ENCODE measurements around the gene EIF2AK3. TPM values are rescaled to one million over a fixed set of nuclear protein-coding genes. Genes with fewer than 3 reads are reported as not detected.

Gene EIF2AK3
- polyA plus RNA-seq, 3 donors, result 2.0 to 6.6 (median 2.3) TPM

GRCh38 chr2:88545118-88545517, 82.1 kb downstream of the EIF2AK3 start:
- Histone ChIP-seq H3K9me3 (replicated peaks in 1 of 2; ENCODE audit: control insufficient read depth in 1 of 2, insufficient read depth in 1 of 2, low read length in 2 of 2) (peaks cover 0 to 6% of the 10 kb centered on the region in 2 donors), H3K4me1 (ENCODE audit: control insufficient read depth in 1 of 2, insufficient read depth in 2 of 2, low read length in 2 of 2) (no peaks in the 10 kb centered on the region), H3K4me2 (replicated peaks; ENCODE audit: extremely low read depth, low read length, poor library complexity, severe bottlenecking) (no peak overlapping the region), H3K9ac (ENCODE audit: insufficient read depth, low read length, poor library complexity, severe bottlenecking) (no peak overlapping the region), H2AFZ (ENCODE audit: insufficient read depth, low read depth, low read length, poor library complexity, severe bottlenecking) (no peak overlapping the region), H3K36me3 (replicated peaks in 1 of 2; ENCODE audit: control insufficient read depth in 1 of 2, insufficient read depth in 2 of 2, low read length in 2 of 2) (no peaks in the 10 kb centered on the region), H3K27me3 (ENCODE audit: control insufficient read depth in 2 of 2, insufficient read depth in 2 of 2, low read length in 2 of 2) (peaks cover 10 to 19% of the 10 kb centered on the region in 2 donors), H3K79me2 (ENCODE audit: insufficient read depth, low read length) (no peaks in the 10 kb centered on the region), H3K27ac (ENCODE audit: low read depth in 1 of 2, low read length in 2 of 2) (no peak overlapping the region), H3K4me3 (replicated peaks in 1 of 3; ENCODE audit: low read depth in 2 of 3, low read length in 3 of 3) (no peak overlapping the region), H4K20me1 (ENCODE audit: insufficient read depth, low read length) (no peaks in the 10 kb centered on the region)
- H3K27me3 Mint-ChIP-seq (ENCODE audit: low read depth in 3 of 3), result peaks cover 20 to 32% (median 26%) of the 10 kb centered on the region in 3 donors
- intact Hi-C loops (cut with micrococcal nuclease), result no loop called here
- no peak overlapping the region for H3K27ac Mint-ChIP-seq
- H3K4me1 Mint-ChIP-seq, result peaks cover 5% of the 10 kb centered on the region
- H3K9me3 Mint-ChIP-seq, result peaks cover 0 to 18% (median 4%) of the 10 kb centered on the region in 7 donors
- H3K36me3 Mint-ChIP-seq, result peaks cover 0 to 2% of the 10 kb centered on the region in 2 donors
- WGBS (ENCODE audit: insufficient coverage), result 96% methylated on average over 3 of the region's 5 CpGs
- TF ChIP-seq CTCF (IDR thresholded peaks at IDR 0.05), result no peak
- H3K4me3 Mint-ChIP-seq, result no peak overlapping the region
- DNase-seq, result no peak

- intact Hi-C loops (cut with micrococcal nuclease), result no loop called here
- Mint-ChIP-seq H3K27me3 (ENCODE audit: low read depth in 3 of 3) (peaks cover 7 to 17% (median 12%) of the 10 kb centered on the region in 3 donors), H3K36me3 (no peaks in the 10 kb centered on the region)
These were observed 83.7 kb downstream of the EIF2AK3 start for GRCh38 chr2:88543541-88544057.

More at GRCh38 chr2:88543541-88544057, 83.7 kb downstream of the EIF2AK3 start:
- Mint-ChIP-seq H3K27ac (no peak overlapping the region), H3K4me1 (no peaks in the 10 kb centered on the region), H3K9me3 (peaks cover 0 to 14% (median 4%) of the 10 kb centered on the region in 7 donors), H3K4me3 (no peak overlapping the region)
- Histone ChIP-seq H3K4me1 (ENCODE audit: control insufficient read depth in 1 of 2, insufficient read depth in 2 of 2, low read length in 2 of 2) (no peaks in the 10 kb centered on the region), H3K27ac (ENCODE audit: low read depth in 1 of 2, low read length in 2 of 2) (no peak overlapping the region), H3K27me3 (ENCODE audit: control insufficient read depth in 2 of 2, insufficient read depth in 2 of 2, low read length in 2 of 2) (peaks cover 4 to 6% of the 10 kb centered on the region in 2 donors), H3K36me3 (replicated peaks in 1 of 2; ENCODE audit: control insufficient read depth in 1 of 2, insufficient read depth in 2 of 2, low read length in 2 of 2) (no peaks in the 10 kb centered on the region), H3K9me3 (replicated peaks in 1 of 2; ENCODE audit: control insufficient read depth in 1 of 2, insufficient read depth in 1 of 2, low read length in 2 of 2) (no peaks in the 10 kb centered on the region), H3K4me3 (replicated peaks in 1 of 3; ENCODE audit: low read depth in 2 of 3, low read length in 3 of 3) (no peak overlapping the region), H4K20me1 (ENCODE audit: insufficient read depth, low read length) (no peaks in the 10 kb centered on the region), H2AFZ (ENCODE audit: insufficient read depth, low read depth, low read length, poor library complexity, severe bottlenecking) (no peak overlapping the region), H3K4me2 (replicated peaks; ENCODE audit: extremely low read depth, low read length, poor library complexity, severe bottlenecking) (no peak overlapping the region), H3K79me2 (ENCODE audit: insufficient read depth, low read length) (no peaks in the 10 kb centered on the region), H3K9ac (ENCODE audit: insufficient read depth, low read length, poor library complexity, severe bottlenecking) (no peak overlapping the region)
- no peak for DNase-seq
- no peak for TF ChIP-seq CTCF (IDR thresholded peaks at IDR 0.05)
- 92% methylated on average over 5 of the region's 6 CpGs for WGBS (ENCODE audit: insufficient coverage)

Measured in CD14-positive monocyte (primary cell).